ACC112 (cell line): ENCODE results near the gene RABGGTA.

ENCODE experiments used
- H2AFZ ChIP-seq: fragments of 200-600 bp; sonication (generic); one replicate; pipeline ENCODE4 v1.6.0; 2017; ENCODE audit warnings: antibody characterized with exemption, low read length; ENCODE audit not compliant: unreplicated experiment
- H3K27ac ChIP-seq: fragments of 200-600 bp; sonication (generic); 2 replicates; pipeline ENCODE4 v1.5.1; 2014; ENCODE audit warnings: low read depth, mild to moderate bottlenecking, antibody characterized with exemption, low read length, moderate library complexity
- H3K27me3 ChIP-seq: fragments of 200-600 bp; sonication (generic); 2 replicates; pipeline ENCODE4 v1.6.1; 2014; ENCODE audit warnings: mild to moderate bottlenecking, antibody characterized with exemption, low read length, moderate library complexity, mixed read lengths; ENCODE audit not compliant: insufficient read depth
- H3K36me3 ChIP-seq: fragments of 200-600 bp; sonication (generic); 2 replicates; pipeline ENCODE4 v1.6.1; 2016; ENCODE audit warnings: mild to moderate bottlenecking, antibody characterized with exemption, low read length, moderate library complexity, mixed read lengths; ENCODE audit not compliant: insufficient read depth
- H3K4me1 ChIP-seq: fragments of 200-600 bp; sonication (generic); one replicate; pipeline ENCODE4 v1.6.1; 2016; ENCODE audit warnings: low read length, mixed read lengths; ENCODE audit not compliant: insufficient read depth, unreplicated experiment, control insufficient read depth
- H3K4me3 ChIP-seq: fragments of 200-600 bp; sonication (generic); 2 replicates; pipeline ENCODE4 v1.5.1; 2014; ENCODE audit warnings: mild to moderate bottlenecking, low read depth, low read length
- H3K79me2 ChIP-seq: fragments of 200-600 bp; sonication (generic); one replicate; pipeline ENCODE4 v1.6.0; 2016; ENCODE audit warnings: low read length; ENCODE audit not compliant: control insufficient read depth, unreplicated experiment, insufficient read depth

Gene RABGGTA

GRCh38 chr14:24236689-24237462 is 34.5 kb downstream of the RABGGTA start:
- H3K36me3 ChIP-seq, result peaks cover 44% of the 10 kb centered on the region

DNA sequence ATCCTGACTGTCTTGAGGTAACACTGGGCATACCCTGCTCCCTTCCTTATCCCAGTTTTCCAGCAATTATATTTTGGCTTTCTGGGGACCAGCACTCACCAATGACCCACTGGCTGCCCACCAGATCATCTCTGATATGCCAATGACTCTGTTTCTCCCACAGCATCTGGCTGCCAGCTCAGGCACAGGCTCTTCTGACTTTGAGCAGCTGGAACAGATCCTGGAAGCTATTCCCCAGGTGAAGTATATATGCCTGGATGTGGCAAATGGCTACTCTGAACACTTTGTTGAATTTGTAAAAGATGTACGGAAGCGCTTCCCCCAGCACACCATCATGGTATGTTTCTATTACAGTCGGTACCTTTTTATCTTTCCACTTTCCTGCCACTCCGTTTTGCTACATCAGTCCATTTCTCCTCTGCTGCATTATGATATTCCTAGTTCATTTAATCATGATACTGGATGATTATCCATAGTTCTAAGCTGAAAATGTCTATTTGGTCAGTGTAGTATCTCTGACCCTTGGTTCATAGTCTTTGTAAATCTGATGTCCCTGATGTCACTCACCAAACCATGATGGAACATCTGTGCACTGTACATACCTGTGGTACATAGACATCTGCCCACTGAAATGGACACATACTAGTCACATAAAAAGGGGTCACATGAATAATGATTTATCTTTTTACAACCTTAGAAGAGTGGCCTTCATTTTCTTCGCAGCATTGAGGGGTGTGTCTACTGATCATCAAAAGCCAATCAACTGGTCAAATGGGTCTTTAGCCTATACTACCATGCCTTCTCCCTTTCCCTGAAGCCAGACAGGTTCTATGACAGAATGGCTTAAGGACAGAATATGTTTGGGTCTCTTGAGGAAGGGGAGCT is 35.4 kb downstream of the RABGGTA start:
- Histone ChIP-seq H3K4me1 (peaks cover 54% of the 10 kb centered on the region), H3K27ac (no peak overlapping the region), H2AFZ (no peak overlapping the region), H3K79me2 (peaks cover 62% of the 10 kb centered on the region), H3K4me3 (no peak overlapping the region), H3K27me3 (no peaks in the 10 kb centered on the region), H3K36me3 (peaks cover 43% of the 10 kb centered on the region)

More at GRCh38 chr14:24236689-24237462, 34.5 kb downstream of the RABGGTA start:
- H3K79me2 ChIP-seq, result peaks cover 62% of the 10 kb centered on the region
- H3K27ac ChIP-seq, result no peak overlapping the region
- no peaks in the 10 kb centered on the region for H3K27me3 ChIP-seq
- no peak overlapping the region for H3K4me3 ChIP-seq
- no peak overlapping the region for H2AFZ ChIP-seq
- H3K4me1 ChIP-seq, result peaks cover 59% of the 10 kb centered on the region

GRCh38 chr14:24234095-24235005 is 37.0 kb downstream of the RABGGTA start:
- Histone ChIP-seq H3K4me1 (peaks cover 42% of the 10 kb centered on the region), H3K27ac (no peak overlapping the region), H2AFZ (no peak overlapping the region), H3K79me2 (peaks cover 58% of the 10 kb centered on the region), H3K36me3 (peaks cover 31% of the 10 kb centered on the region; the same call in 1 of the 2 replicates), H3K4me3 (peak overlapping the region; percentile 95), H3K27me3 (no peaks in the 10 kb centered on the region)

GRCh38 chr14:24233538-24233866 is 37.9 kb downstream of the RABGGTA start:
- H2AFZ ChIP-seq, result no peak overlapping the region
- peak overlapping the region; percentile 92 for H3K27ac ChIP-seq
- H3K36me3 ChIP-seq, result peaks cover 27% of the 10 kb centered on the region; the same call in 1 of the 2 replicates
- H3K79me2 ChIP-seq, result peaks cover 57% of the 10 kb centered on the region
- H3K27me3 ChIP-seq, result no peaks in the 10 kb centered on the region
- peaks cover 33% of the 10 kb centered on the region for H3K4me1 ChIP-seq
- peak overlapping the region; percentile 95 for H3K4me3 ChIP-seq

- H3K4me1 ChIP-seq, result peaks cover 27% of the 10 kb centered on the region
- peak within 1 kb of the TSS; percentile 92 for H3K27ac ChIP-seq
- H3K36me3 ChIP-seq, result peaks cover 23% of the 10 kb centered on the region; the same call in 1 of the 2 replicates
- peak within 1 kb of the TSS; percentile 98 for H2AFZ ChIP-seq
- peak within 1 kb of the TSS; percentile 95 for H3K4me3 ChIP-seq
- peaks cover 63% of the 10 kb centered on the region for H3K79me2 ChIP-seq
- H3K27me3 ChIP-seq, result no peaks in the 10 kb centered on the region
These were observed 38.5 kb downstream of the RABGGTA start, which contains the start of gene GMPR2 for GRCh38 chr14:24232645-24233537. GMPR2 (plus strand) TSS chr14:24232929; CDS start chr14:24233254, 325 bp downstream.

GRCh38 chr14:24232121-24232644 is 39.2 kb downstream of the RABGGTA start, which contains the start of gene NEDD8:
NEDD8 (minus strand) TSS chr14:24232367; CDS start chr14:24232267, 100 bp downstream.
- H3K4me3 ChIP-seq, result peak within 1 kb of the TSS; percentile 95
- no peaks in the 10 kb centered on the region for H3K27me3 ChIP-seq
- peaks cover 23% of the 10 kb centered on the region; the same call in 1 of the 2 replicates for H3K36me3 ChIP-seq
- H2AFZ ChIP-seq, result peak within 1 kb of the TSS; percentile 98
- H3K4me1 ChIP-seq, result peaks cover 30% of the 10 kb centered on the region
- peaks cover 71% of the 10 kb centered on the region for H3K79me2 ChIP-seq
- peak within 1 kb of the TSS; percentile 92 for H3K27ac ChIP-seq

DNA sequence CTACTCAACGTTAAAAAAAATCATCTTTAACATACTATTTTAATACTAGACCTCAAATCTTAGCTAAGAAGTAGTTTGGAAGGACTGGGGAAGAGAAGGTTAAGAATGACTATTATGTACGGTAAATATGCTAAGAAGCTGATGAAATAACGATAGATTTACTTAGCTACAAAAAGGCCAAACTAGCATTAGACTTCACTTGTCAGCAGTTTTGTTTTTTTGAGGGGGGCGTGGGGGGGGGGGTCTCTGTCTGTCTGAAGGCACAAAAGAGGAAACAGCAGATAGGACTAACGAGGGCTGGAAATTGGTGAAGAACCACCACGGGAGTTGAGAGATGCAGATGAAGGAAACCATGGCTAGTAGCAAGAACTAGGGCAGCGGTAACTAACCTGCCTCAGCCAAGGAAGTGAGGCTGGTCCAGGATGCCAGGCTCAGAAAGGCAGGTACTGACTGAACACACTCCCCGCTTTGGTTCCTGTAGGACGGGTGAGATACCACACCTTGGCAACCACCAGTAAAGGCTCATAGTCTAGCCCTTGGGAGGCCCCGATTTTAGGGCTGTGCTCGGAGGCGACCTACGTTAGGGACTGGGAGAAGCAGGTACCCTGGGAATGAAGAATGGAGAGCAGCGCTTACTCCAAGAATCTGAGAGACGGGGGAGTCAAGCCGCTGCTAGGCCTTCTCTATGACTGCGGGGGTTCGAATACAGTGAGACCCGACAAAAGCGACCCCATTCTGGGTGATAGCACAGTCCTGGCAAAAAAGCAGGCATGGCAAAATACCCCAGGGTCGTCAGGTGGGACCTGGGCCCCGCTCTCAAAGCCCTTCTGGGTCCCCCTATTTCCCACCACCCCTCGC is 39.9 kb downstream of the RABGGTA start:
- Histone ChIP-seq H3K79me2 (peaks cover 77% of the 10 kb centered on the region), H3K27me3 (no peaks in the 10 kb centered on the region), H2AFZ (peak overlapping the region; percentile 64), H3K4me1 (peaks cover 37% of the 10 kb centered on the region), H3K36me3 (peaks cover 18% of the 10 kb centered on the region; the same call in 1 of the 2 replicates), H3K4me3 (peak overlapping the region; percentile 95), H3K27ac (peak overlapping the region; percentile 92)

DNA sequence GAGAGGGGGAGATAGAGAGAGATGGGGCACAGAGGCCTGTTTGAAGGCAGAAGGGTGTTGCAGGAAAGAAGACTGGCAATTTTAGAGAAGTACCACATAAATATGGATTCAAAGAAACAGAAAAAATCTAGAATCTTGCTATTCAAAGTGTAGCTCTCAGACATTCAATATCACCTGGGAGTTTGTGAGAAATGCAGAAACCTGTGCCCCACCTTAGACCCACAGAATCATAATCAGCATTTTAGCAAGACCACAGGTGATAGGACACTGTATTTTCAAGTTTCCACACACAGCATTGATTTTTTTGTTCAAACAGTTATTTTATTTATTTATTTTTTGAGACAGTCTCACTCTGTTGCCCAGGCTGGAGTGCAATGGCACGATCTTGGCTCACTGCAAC is 42.5 kb downstream of the RABGGTA start:
- Histone ChIP-seq H3K36me3 (peaks cover 8% of the 10 kb centered on the region; the same call in 1 of the 2 replicates), H3K4me1 (peaks cover 40% of the 10 kb centered on the region), H3K4me3 (no peak overlapping the region), H3K27me3 (no peaks in the 10 kb centered on the region), H3K27ac (no peak overlapping the region), H3K79me2 (peaks cover 83% of the 10 kb centered on the region), H2AFZ (no peak overlapping the region)
